ENCODE results near the gene LRP1B. TPM values are rescaled to one million over a fixed set of nuclear protein-coding genes. Genes with fewer than 3 reads are reported as not detected.

Gene LRP1B
- total RNA-seq, 4 donors from 2014 or later: 0.42 to 0.71 (median 0.65) TPM

GRCh38 chr2:140392824-140393223, 1738.0 kb downstream of the LRP1B start:
- no peak for DNase-seq (ENCODE audit: extremely low spot score)
- Histone ChIP-seq H3K36me3 (no peaks in the 10 kb centered on the region), H3K9me3 (no peaks in the 10 kb centered on the region), H3K4me3 (no peak overlapping the region), H3K27me3 (no peaks in the 10 kb centered on the region), H3K27ac (replicated peaks in 1 of 4) (no peak overlapping the region), H3K4me1 (no peaks in the 10 kb centered on the region)
- 71% methylated on average over 2 of the region's 2 CpGs for WGBS
- no peak for TF ChIP-seq CTCF (IDR thresholded peaks at IDR 0.05)
- no peak for TF ChIP-seq EP300 (IDR thresholded peaks at IDR 0.05)
- TF ChIP-seq POLR2A (IDR thresholded peaks at IDR 0.05; ENCODE audit: low read depth): no peak
- no peak for TF ChIP-seq POLR2AphosphoS5 (IDR thresholded peaks at IDR 0.05)
- intact Hi-C loops (cut with DNase I): no loop called here

GRCh38 chr2:140384946-140385345, 1745.9 kb downstream of the LRP1B start:
- DNase-seq (ENCODE audit: extremely low spot score): no peak

GRCh38 chr2:140383781-140384180, 1747.0 kb downstream of the LRP1B start:
- Histone ChIP-seq H3K4me1 (no peaks in the 10 kb centered on the region), H3K27me3 (no peaks in the 10 kb centered on the region), H3K27ac (replicated peaks in 1 of 4) (no peak overlapping the region), H3K4me3 (no peak overlapping the region), H3K9me3 (no peaks in the 10 kb centered on the region), H3K36me3 (no peaks in the 10 kb centered on the region)
- intact Hi-C loops (cut with DNase I): no loop called here
- no peak for DNase-seq (ENCODE audit: extremely low spot score)
- no peak for TF ChIP-seq POLR2A (IDR thresholded peaks at IDR 0.05; ENCODE audit: low read depth)
- TF ChIP-seq CTCF (IDR thresholded peaks at IDR 0.05): no peak
- TF ChIP-seq POLR2AphosphoS5 (IDR thresholded peaks at IDR 0.05): no peak
- TF ChIP-seq EP300 (IDR thresholded peaks at IDR 0.05): no peak
- 80% methylated on average over 4 of the region's 4 CpGs for WGBS

More at GRCh38 chr2:140384946-140385345, 1745.9 kb downstream of the LRP1B start:
- no peak overlapping the region for H3K4me3 ChIP-seq
- TF ChIP-seq POLR2A (IDR thresholded peaks at IDR 0.05; ENCODE audit: low read depth) (no peak), EP300 (IDR thresholded peaks at IDR 0.05) (no peak), POLR2AphosphoS5 (IDR thresholded peaks at IDR 0.05) (no peak), CTCF (IDR thresholded peaks at IDR 0.05) (no peak)
- H3K4me1 ChIP-seq: no peaks in the 10 kb centered on the region
- intact Hi-C loops (cut with DNase I): no loop called here
- H3K9me3 ChIP-seq: no peaks in the 10 kb centered on the region
- H3K27ac ChIP-seq (replicated peaks in 1 of 4): no peak overlapping the region
- no peaks in the 10 kb centered on the region for H3K36me3 ChIP-seq
- H3K27me3 ChIP-seq: no peaks in the 10 kb centered on the region
- 86% methylated on average over 6 of the region's 6 CpGs for WGBS

- Histone ChIP-seq H3K27ac (replicated peaks in 1 of 4) (no peak overlapping the region), H3K36me3 (no peaks in the 10 kb centered on the region), H3K9me3 (no peaks in the 10 kb centered on the region), H3K4me1 (no peaks in the 10 kb centered on the region), H3K27me3 (no peaks in the 10 kb centered on the region), H3K4me3 (no peak overlapping the region)
- intact Hi-C loops (cut with DNase I): loop anchor here (1.0 kb wide), 1 partner anchor 7 kb away; no protein-coding TSS in a partner anchor
- 90% methylated on average over 5 of the region's 5 CpGs for WGBS
- DNase-seq (ENCODE audit: extremely low spot score): no peak
- no peak for TF ChIP-seq CTCF (IDR thresholded peaks at IDR 0.05)
- TF ChIP-seq POLR2AphosphoS5 (IDR thresholded peaks at IDR 0.05): no peak
- no peak for TF ChIP-seq POLR2A (IDR thresholded peaks at IDR 0.05; ENCODE audit: low read depth)
- no peak for TF ChIP-seq EP300 (IDR thresholded peaks at IDR 0.05)
These were observed 1754.1 kb downstream of the LRP1B start for GRCh38 chr2:140376686-140377085.

GRCh38 chr2:140363131-140363530, 1767.7 kb downstream of the LRP1B start:
- intact Hi-C loops (cut with DNase I): no loop called here
- H3K4me3 ChIP-seq: no peak overlapping the region
- WGBS: 90% methylated on average over 1 of the region's 1 CpG

More at GRCh38 chr2:140363131-140363530, 1767.7 kb downstream of the LRP1B start:
- no peaks in the 10 kb centered on the region for H3K9me3 ChIP-seq
- no peak for TF ChIP-seq POLR2AphosphoS5 (IDR thresholded peaks at IDR 0.05)
- no peak for TF ChIP-seq POLR2A (IDR thresholded peaks at IDR 0.05; ENCODE audit: low read depth)
- no peak for TF ChIP-seq EP300 (IDR thresholded peaks at IDR 0.05)
- no peak for TF ChIP-seq CTCF (IDR thresholded peaks at IDR 0.05)
- H3K27me3 ChIP-seq: no peaks in the 10 kb centered on the region
- H3K27ac ChIP-seq (replicated peaks in 1 of 4): no peak overlapping the region
- H3K36me3 ChIP-seq: no peaks in the 10 kb centered on the region
- DNase-seq (ENCODE audit: extremely low spot score): no peak
- no peaks in the 10 kb centered on the region for H3K4me1 ChIP-seq

Measured in esophagus muscularis mucosa (tissue), 4 donors.